Activated CD4-positive, alpha-beta memory T cell treated with anti-CD3 and anti-CD28 coated beads for 36 hours (primary cell): ENCODE measurements around the gene C1orf174. TPM values are rescaled to one million over a fixed set of nuclear protein-coding genes. Genes with fewer than 3 reads are reported as not detected.

Experiments used
- CTCF ChIA-PET: fragments of 350-600 bp; sonication (Branson Sonifier 250); formaldehyde crosslinking; loops from one replicate; lab custom pipeline; 2021; ENCODE audit warnings: antibody characterized with exemption, inconsistent platforms; lab: Charles Lee
- POLR2A ChIA-PET: fragments of 350-600 bp; sonication (Branson Sonifier 250); formaldehyde crosslinking; loops from one replicate; lab custom pipeline; 2021; ENCODE audit warnings: antibody characterized with exemption; lab: Charles Lee
- DNase-seq: peaks from one replicate; pipeline ENCODE4 v3.0.0-alpha.2; 2020
- H3K27ac Mint-ChIP-seq: one replicate; pipeline ENCODE4 v1.8.0; 2021; ENCODE audit warnings: mixed read lengths
- H3K27me3 Mint-ChIP-seq: one replicate; pipeline ENCODE4 v1.8.0; 2021; ENCODE audit warnings: mixed read lengths
- H3K36me3 Mint-ChIP-seq: one replicate; pipeline ENCODE4 v1.8.0; 2021; ENCODE audit warnings: mixed read lengths
- H3K4me1 Mint-ChIP-seq: one replicate; pipeline ENCODE4 v1.8.0; 2021; ENCODE audit warnings: low read depth, mixed read lengths
- H3K4me3 Mint-ChIP-seq: one replicate; pipeline ENCODE4 v1.8.0; 2021; ENCODE audit warnings: mild to moderate bottlenecking, mixed read lengths
- H3K9me3 Mint-ChIP-seq: one replicate; pipeline ENCODE4 v1.8.0; 2021; ENCODE audit warnings: mixed read lengths
- intact Hi-C: fragments of 100-400 bp; cut with micrococcal nuclease; formaldehyde crosslinking; loops from one replicate; pipeline ENCODE4 v1.15.1; 2023
- total RNA-seq, 2 experiments: library from RNA; stranded (reverse); gene quantifications; one replicate each; pipeline ENCODE4 v1.2.3, GENCODE V29; 2021

Gene C1orf174
- total RNA-seq, 2 experiments from 2014 or later, result 32.8 to 33.5 TPM

GRCh38 chr1:3898994-3899753 lies 898 bp downstream of the C1orf174 start:
- intact Hi-C loops, result no loop called here

GRCh38 chr1:3898475-3898735 lies 1.7 kb downstream of the C1orf174 start:
- DNase-seq, result no peak
- peaks cover 39% of the 10 kb centered on the region for H3K4me1 Mint-ChIP-seq
- H3K36me3 Mint-ChIP-seq, result peaks cover 17% of the 10 kb centered on the region
- no peak overlapping the region for H3K27ac Mint-ChIP-seq
- H3K9me3 Mint-ChIP-seq, result peaks cover 13% of the 10 kb centered on the region
- H3K4me3 Mint-ChIP-seq, result peak overlapping the region; percentile 95
- ChIA-PET POLR2A (no interaction called here), CTCF (interaction anchor here (0.6 kb wide), 1 partner anchor 27 kb away, joined by 3 read pairs; no protein-coding TSS in a partner anchor)
- H3K27me3 Mint-ChIP-seq, result no peaks in the 10 kb centered on the region
- intact Hi-C loops, result no loop called here

More at GRCh38 chr1:3898994-3899753, 898 bp downstream of the C1orf174 start:
- H3K27ac Mint-ChIP-seq, result peak overlapping the region; percentile 73
- no peaks in the 10 kb centered on the region for H3K27me3 Mint-ChIP-seq
- H3K9me3 Mint-ChIP-seq, result peaks cover 13% of the 10 kb centered on the region
- DNase-seq, result no peak
- peak overlapping the region; percentile 95 for H3K4me3 Mint-ChIP-seq
- H3K36me3 Mint-ChIP-seq, result peaks cover 17% of the 10 kb centered on the region
- POLR2A ChIA-PET, result interaction anchor here (1.0 to 1.7 kb wide), 3 partner anchors 14 to 43 kb away, joined by 3 to 5 read pairs (median 5); partner anchors contain the start of genes CEP104 and DFFB
- H3K4me1 Mint-ChIP-seq, result peaks cover 44% of the 10 kb centered on the region
- CTCF ChIA-PET, result interaction anchor here (0.6 to 2.8 kb wide), 4 partner anchors 8 to 123 kb away, joined by 3 to 13 read pairs (median 10); partner anchors contain the start of genes CEP104 and DFFB

- H3K27ac Mint-ChIP-seq, result no peak overlapping the region
These were observed 3.6 kb downstream of the C1orf174 start for GRCh38 chr1:3896396-3897000.

GRCh38 chr1:3895951-3896325 lies 4.1 kb downstream of the C1orf174 start:
- no peak for DNase-seq
- intact Hi-C loops, result no loop called here
- POLR2A ChIA-PET, result interaction anchor here (1.1 kb wide), 1 partner anchor 13 kb away, joined by 3 read pairs; no protein-coding TSS in a partner anchor
- H3K27me3 Mint-ChIP-seq, result no peaks in the 10 kb centered on the region
- CTCF ChIA-PET, result interaction anchor here (1.4 kb wide), 1 partner anchor 11 kb away, joined by 4 read pairs; no protein-coding TSS in a partner anchor
- H3K4me1 Mint-ChIP-seq, result peaks cover 39% of the 10 kb centered on the region
- no peak overlapping the region for H3K4me3 Mint-ChIP-seq
- peaks cover 26% of the 10 kb centered on the region for H3K36me3 Mint-ChIP-seq
- peaks cover 13% of the 10 kb centered on the region for H3K9me3 Mint-ChIP-seq
- H3K27ac Mint-ChIP-seq, result no peak overlapping the region

More at GRCh38 chr1:3896396-3897000, 3.6 kb downstream of the C1orf174 start:
- ChIA-PET POLR2A (no interaction called here), CTCF (interaction anchor here (1.4 kb wide), 1 partner anchor 10 kb away, joined by 4 read pairs; no protein-coding TSS in a partner anchor)
- Mint-ChIP-seq H3K36me3 (peaks cover 23% of the 10 kb centered on the region), H3K9me3 (peaks cover 13% of the 10 kb centered on the region), H3K4me3 (no peak overlapping the region), H3K27me3 (no peaks in the 10 kb centered on the region), H3K4me1 (peaks cover 34% of the 10 kb centered on the region)
- DNase-seq, result no peak
- intact Hi-C loops, result no loop called here

GRCh38 chr1:3895279-3895950 lies 4.7 kb downstream of the C1orf174 start:
- Mint-ChIP-seq H3K27me3 (no peaks in the 10 kb centered on the region), H3K4me3 (no peak overlapping the region), H3K36me3 (peaks cover 32% of the 10 kb centered on the region), H3K4me1 (peaks cover 44% of the 10 kb centered on the region), H3K9me3 (peaks cover 13% of the 10 kb centered on the region), H3K27ac (no peak overlapping the region)
- intact Hi-C loops, result no loop called here
- DNase-seq, result no peak
- ChIA-PET CTCF (interaction anchor here (1.4 kb wide), 1 partner anchor 11 kb away, joined by 4 read pairs; no protein-coding TSS in a partner anchor), POLR2A (interaction anchor here (1.1 kb wide), 1 partner anchor 12 kb away, joined by 3 read pairs; no protein-coding TSS in a partner anchor)

GRCh38 chr1:3894626-3895278 lies 5.3 kb downstream of the C1orf174 start:
- ChIA-PET CTCF (no interaction called here), POLR2A (interaction anchor here (1.1 kb wide), 1 partner anchor 11 kb away, joined by 3 read pairs; no protein-coding TSS in a partner anchor)
- peaks cover 37% of the 10 kb centered on the region for H3K36me3 Mint-ChIP-seq
- H3K27ac Mint-ChIP-seq, result no peak overlapping the region
- peaks cover 13% of the 10 kb centered on the region for H3K9me3 Mint-ChIP-seq
- H3K4me3 Mint-ChIP-seq, result no peak overlapping the region
- no peak for DNase-seq
- H3K4me1 Mint-ChIP-seq, result peaks cover 51% of the 10 kb centered on the region
- intact Hi-C loops, result no loop called here
- H3K27me3 Mint-ChIP-seq, result no peaks in the 10 kb centered on the region

GRCh38 chr1:3893190-3893589 lies 6.9 kb downstream of the C1orf174 start:
- CTCF ChIA-PET, result no interaction called here
- Mint-ChIP-seq H3K27ac (no peak overlapping the region), H3K27me3 (no peaks in the 10 kb centered on the region), H3K36me3 (peaks cover 42% of the 10 kb centered on the region), H3K4me1 (peaks cover 41% of the 10 kb centered on the region), H3K4me3 (no peak overlapping the region), H3K9me3 (peaks cover 8% of the 10 kb centered on the region)
- DNase-seq, result no peak
- intact Hi-C loops, result no loop called here
- POLR2A ChIA-PET, result no interaction called here

- ChIA-PET POLR2A (no interaction called here), CTCF (no interaction called here)
- H3K9me3 Mint-ChIP-seq, result peaks cover 4% of the 10 kb centered on the region
- H3K4me1 Mint-ChIP-seq, result peaks cover 37% of the 10 kb centered on the region
- peaks cover 40% of the 10 kb centered on the region for H3K36me3 Mint-ChIP-seq
- no peak overlapping the region for H3K4me3 Mint-ChIP-seq
- H3K27ac Mint-ChIP-seq, result no peak overlapping the region
- DNase-seq, result no peak
- intact Hi-C loops, result no loop called here
- no peaks in the 10 kb centered on the region for H3K27me3 Mint-ChIP-seq
These were observed 7.3 kb downstream of the C1orf174 start for GRCh38 chr1:3892748-3893147.

- peaks cover 33% of the 10 kb centered on the region for H3K4me1 Mint-ChIP-seq
- POLR2A ChIA-PET, result no interaction called here
- no peak overlapping the region for H3K4me3 Mint-ChIP-seq
- H3K27ac Mint-ChIP-seq, result no peak overlapping the region
- CTCF ChIA-PET, result interaction anchor here (2.0 kb wide), 1 partner anchor 9 kb away, joined by 13 read pairs; the partner anchor contains the start of gene C1orf174
- no peaks in the 10 kb centered on the region for H3K27me3 Mint-ChIP-seq
- intact Hi-C loops, result loop anchor here (1.0 kb wide), 1 partner anchor 9 kb away; the partner anchor contains the start of gene C1orf174
- peaks cover 40% of the 10 kb centered on the region for H3K36me3 Mint-ChIP-seq
- no peak for DNase-seq
- no peaks in the 10 kb centered on the region for H3K9me3 Mint-ChIP-seq
These were observed 8.7 kb downstream of the C1orf174 start for GRCh38 chr1:3891329-3891865.

- Mint-ChIP-seq H3K9me3 (no peaks in the 10 kb centered on the region), H3K27ac (peak overlapping the region; percentile 79), H3K36me3 (peaks cover 40% of the 10 kb centered on the region), H3K4me1 (peaks cover 29% of the 10 kb centered on the region), H3K27me3 (no peaks in the 10 kb centered on the region), H3K4me3 (no peak overlapping the region)
- CTCF ChIA-PET, result interaction anchor here (0.6 to 2.0 kb wide), 2 partner anchors 10 to 16 kb away, joined by 3 to 13 read pairs; partner anchors contain the start of gene C1orf174
- POLR2A ChIA-PET, result interaction anchor here (1.0 kb wide), 1 partner anchor 103 kb away, joined by 3 read pairs; no protein-coding TSS in a partner anchor
- intact Hi-C loops, result loop anchor here (1.0 kb wide), 1 partner anchor 10 kb away; the partner anchor contains the start of gene C1orf174
- peak; percentile 38 for DNase-seq
These were observed 9.4 kb downstream of the C1orf174 start for GRCh38 chr1:3890389-3891328.
